K562 (cell line): ENCODE measurements around the gene PHYH. TPM values are rescaled to one million over a fixed set of nuclear protein-coding genes. Genes with fewer than 3 reads are reported as not detected.

Experiments
- CREB1 ChIP-seq, 2 experiments: sonication (generic) in 1 of 2; formaldehyde crosslinking in 1 of 2; IDR thresholded peaks; 2 replicates each; pipeline versions ENCODE4 v1.6.1 to v1.8.0; 2012 to 2022; ENCODE audit warnings: inconsistent platforms in 1 of 2, mild to moderate bottlenecking in 1 of 2, missing genetic modification reagents in 1 of 2, moderate library complexity in 1 of 2
- CTBP1 ChIP-seq: fragments of 450-650 bp; IDR thresholded peaks from 2 replicates; pipeline ENCODE4 v1.6.1; 2016; ENCODE audit warnings: borderline replicate concordance
- DIDO1 ChIP-seq: fragments of 450-650 bp; IDR thresholded peaks from 2 replicates; pipeline ENCODE4 v1.6.1; 2016; ENCODE audit warnings: low read depth, missing biosample characterization, missing genetic modification characterization
- ETV6 ChIP-seq, 3 experiments: fragments of 150-350 bp in 1 of 3; sonication (generic) in 1 of 3; formaldehyde crosslinking in 1 of 3; IDR thresholded peaks; 2 replicates each; pipeline versions ENCODE4 v1.6.1 to v1.8.0; 2014 to 2022; ENCODE audit warnings: borderline replicate concordance in 2 of 3, low read depth in 2 of 3, antibody characterized with exemption in 1 of 3, low read length in 1 of 3, mild to moderate bottlenecking in 1 of 3, missing genetic modification reagents in 1 of 3
- GABPA ChIP-seq: fragments of 200-800 bp; sonication (Bioruptor generic); conservative IDR thresholded peaks from 2 replicates; pipeline ENCODE4 v1.6.1; 2016; ENCODE audit warnings: low read depth, missing genetic modification characterization, missing compliant biosample characterization
- HDAC2 ChIP-seq: fragments of 450-650 bp; IDR thresholded peaks from 2 replicates; pipeline ENCODE4 v1.6.1; 2016; ENCODE audit warnings: mild to moderate bottlenecking
- MIER1 ChIP-seq: fragments of 450-650 bp; IDR thresholded peaks from 2 replicates; pipeline ENCODE4 v1.6.1; 2016; ENCODE audit warnings: antibody characterized with exemption, mild to moderate bottlenecking, low read depth
- NR0B1 ChIP-seq: fragments of 450-650 bp; IDR thresholded peaks from one replicate; pipeline ENCODE4 v1.6.1; 2018; ENCODE audit warnings: mild to moderate bottlenecking, moderate library complexity; ENCODE audit not compliant: partially characterized antibody
- RB1 ChIP-seq: fragments of 450-650 bp; IDR thresholded peaks from 2 replicates; pipeline ENCODE4 v1.6.1; 2017; ENCODE audit warnings: low read depth, mild to moderate bottlenecking
- RBFOX2 ChIP-seq: fragments of 200-400 bp; formaldehyde crosslinking; IDR thresholded peaks from 2 replicates; pipeline ENCODE4 v1.6.1; 2017; ENCODE audit warnings: low read depth, mild to moderate bottlenecking, low read length, moderate library complexity
- SRF ChIP-seq, 2 experiments: fragments of 250-450, 450-650 bp in 1 of 2; sonication (Bioruptor Pico) in 1 of 2; sonication (generic) in 1 of 2; formaldehyde crosslinking; IDR thresholded peaks; 2 replicates each; pipeline versions ENCODE4 v1.5.0 to v1.5.1; 2020 to 2022; ENCODE audit warnings: mild to moderate bottlenecking in 1 of 2, missing genetic modification reagents in 1 of 2
- TBP ChIP-seq: optimal IDR thresholded peaks from 2 replicates; pipeline ENCODE3; 2011; ENCODE audit warnings: low read depth, low read length, improper control_type of control experiment
- ZBTB17 ChIP-seq: fragments of 450-650 bp; formaldehyde crosslinking; IDR thresholded peaks from 2 replicates; pipeline ENCODE4 v1.4.0; 2020; ENCODE audit warnings: mild to moderate bottlenecking
- polyA plus RNA-seq, 8 experiments: library from polyadenylated mRNA; depleted of rRNA in 4 of 8; stranded (reverse) in 5 of 8; unstranded in 3 of 8; fragments of >200 nt; fragmentation: Nextera tagmentation in 2 of 8; fragmentation: Illumina TruSeq in 1 of 8; extraction: Ambion mirVana in 2 of 8; extraction: Trizol in 1 of 8; gene quantifications; 2 replicates each; pipeline versions ENCODE4 v1.2.1 to v1.2.3, GENCODE V29; 2011 to 2014; ENCODE audit warnings: inconsistent platforms in 1 of 8, missing spikeins in 1 of 8
- total RNA-seq, 7 experiments: library from RNA; depleted of rRNA in 6 of 7; stranded (reverse); fragments of >200 nt in 6 of 7; fragmentation: Illumina TruSeq in 2 of 7; extraction: Trizol in 2 of 7; gene quantifications; 2 replicates each; pipeline versions ENCODE4 v1.2.1 to v1.2.3, GENCODE V29; 2011 to 2021; ENCODE audit warnings: low replicate concordance in 1 of 7
- TF ChIP-seq, protein P1 (sequence below), 2 experiments: fragments of 450-650 bp in 1 of 2; sonication (generic) in 1 of 2; formaldehyde crosslinking in 1 of 2; IDR thresholded peaks; 2 replicates each; pipeline versions ENCODE4 v1.7.1 to v1.9.0; 2016 to 2022; ENCODE audit warnings: inconsistent platforms in 1 of 2, mild to moderate bottlenecking in 1 of 2, missing genetic modification reagents in 1 of 2

PHYH gene
- total and polyA plus RNA-seq, 9 of the 15 experiments (the other 6 are each of a cell fraction or from before 2014, with no cell fraction given): 3.8 to 6.9 (median 5.7) TPM

DNA sequence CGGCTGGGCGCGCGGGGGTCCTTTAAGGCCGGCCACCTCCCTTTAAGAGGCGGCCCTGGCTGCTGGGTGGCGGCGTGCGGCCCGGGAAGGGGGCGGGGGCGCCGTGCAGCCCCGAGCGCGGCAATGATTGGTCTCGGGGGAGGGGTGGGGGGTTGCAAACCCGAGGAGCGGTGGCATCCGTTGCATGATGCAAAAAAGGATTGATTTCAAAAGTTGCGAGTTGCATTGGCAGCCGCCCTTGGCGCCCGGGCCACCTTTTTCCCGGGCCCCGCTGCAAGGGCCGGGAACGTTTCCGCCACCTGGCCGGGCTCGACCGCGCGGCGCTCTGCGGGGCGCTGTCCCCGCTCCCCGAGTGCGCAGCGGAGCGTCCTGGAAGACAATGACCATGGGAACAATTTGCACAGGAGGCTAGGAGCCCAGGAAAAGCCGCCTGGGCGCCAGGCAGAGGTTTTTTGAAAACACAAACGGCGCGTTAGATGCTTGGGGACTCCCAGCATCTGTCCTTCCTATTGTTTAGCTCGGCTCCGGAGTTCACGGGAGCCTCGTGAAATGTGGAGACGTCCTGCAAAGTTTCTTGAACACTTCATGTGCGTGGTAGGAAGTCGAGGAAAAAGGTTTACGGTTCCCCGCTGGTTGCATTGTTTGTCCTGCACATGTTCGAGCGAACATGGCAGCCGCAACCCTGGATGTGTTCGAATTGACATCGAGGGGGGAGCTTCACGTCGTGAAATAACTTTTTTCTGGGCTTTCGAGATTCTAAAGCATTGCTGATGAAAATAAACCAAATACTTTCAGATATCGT, 48.6 kb upstream of the PHYH start, which contains the start of gene SEPHS1 (continued):
- TF ChIP-seq TBP (peak; percentile 39), ZBTB17 (CRISPR knock-in tag) (peak; percentile 71; the same call in 1 of the 2 replicates), SRF (CRISPR knock-in tag; IDR thresholded peaks at IDR 0.05) (peak in 1 of 2 experiments; percentile 51; a peak in 1 of 4 replicates), DIDO1 (tag) (no peak), MIER1 (peak; percentile 48; the same call in 1 of the 2 replicates), RB1 (peak; percentile 53; the same call in 1 of the 2 replicates), RBFOX2 (peak; percentile 76), GABPA (tag) (no peak), CTBP1 (peak; percentile 55), ETV6 (IDR thresholded peaks at IDR 0.05; ENCODE audit: borderline replicate concordance in 1 of 2, low read depth in 2 of 2, low read length in 1 of 2) (no peak), ETV6 (CRISPR knock-in tag; IDR thresholded peaks at IDR 0.05; ENCODE audit: borderline replicate concordance) (no peak), HDAC2 (peak; percentile 53; the same call in 1 of the 2 replicates), NR0B1 (no peak), CREB1 (IDR thresholded peaks at IDR 0.05) (no peak), CREB1 (CRISPR knock-in tag; IDR thresholded peaks at IDR 0.05) (0 out of 2 replicates have a peak, but pooled peaks have one; percentile 28)
- TF ChIP-seq, protein P1, sequence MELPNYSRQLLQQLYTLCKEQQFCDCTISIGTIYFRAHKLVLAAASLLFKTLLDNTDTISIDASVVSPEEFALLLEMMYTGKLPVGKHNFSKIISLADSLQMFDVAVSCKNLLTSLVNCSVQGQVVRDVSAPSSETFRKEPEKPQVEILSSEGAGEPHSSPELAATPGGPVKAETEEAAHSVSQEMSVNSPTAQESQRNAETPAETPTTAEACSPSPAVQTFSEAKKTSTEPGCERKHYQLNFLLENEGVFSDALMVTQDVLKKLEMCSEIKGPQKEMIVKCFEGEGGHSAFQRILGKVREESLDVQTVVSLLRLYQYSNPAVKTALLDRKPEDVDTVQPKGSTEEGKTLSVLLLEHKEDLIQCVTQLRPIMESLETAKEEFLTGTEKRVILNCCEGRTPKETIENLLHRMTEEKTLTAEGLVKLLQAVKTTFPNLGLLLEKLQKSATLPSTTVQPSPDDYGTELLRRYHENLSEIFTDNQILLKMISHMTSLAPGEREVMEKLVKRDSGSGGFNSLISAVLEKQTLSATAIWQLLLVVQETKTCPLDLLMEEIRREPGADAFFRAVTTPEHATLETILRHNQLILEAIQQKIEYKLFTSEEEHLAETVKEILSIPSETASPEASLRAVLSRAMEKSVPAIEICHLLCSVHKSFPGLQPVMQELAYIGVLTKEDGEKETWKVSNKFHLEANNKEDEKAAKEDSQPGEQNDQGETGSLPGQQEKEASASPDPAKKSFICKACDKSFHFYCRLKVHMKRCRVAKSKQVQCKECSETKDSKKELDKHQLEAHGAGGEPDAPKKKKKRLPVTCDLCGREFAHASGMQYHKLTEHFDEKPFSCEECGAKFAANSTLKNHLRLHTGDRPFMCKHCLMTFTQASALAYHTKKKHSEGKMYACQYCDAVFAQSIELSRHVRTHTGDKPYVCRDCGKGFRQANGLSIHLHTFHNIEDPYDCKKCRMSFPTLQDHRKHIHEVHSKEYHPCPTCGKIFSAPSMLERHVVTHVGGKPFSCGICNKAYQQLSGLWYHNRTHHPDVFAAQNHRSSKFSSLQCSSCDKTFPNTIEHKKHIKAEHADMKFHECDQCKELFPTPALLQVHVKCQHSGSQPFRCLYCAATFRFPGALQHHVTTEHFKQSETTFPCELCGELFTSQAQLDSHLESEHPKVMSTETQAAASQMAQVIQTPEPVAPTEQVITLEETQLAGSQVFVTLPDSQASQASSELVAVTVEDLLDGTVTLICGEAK (IDR thresholded peaks at IDR 0.05): peak; percentile 50; the same call in 1 of the 2 replicates
- TF ChIP-seq, protein P1 (CRISPR knock-in tag; IDR thresholded peaks at IDR 0.05): no peak
